H1 (cell line): ENCODE data around the gene TOP2B.

Experiments
- ATF3 ChIP-seq: IDR thresholded peaks from 2 replicates; pipeline ENCODE4 v1.6.1; 2011; ENCODE audit warnings: low read depth, mild to moderate bottlenecking, low read length; ENCODE audit not compliant: insufficient read depth
- CTCF ChIP-seq, 3 experiments: IDR thresholded peaks; 1 replicate in 2 of 3; 2 replicates in 1 of 3; pipeline versions ENCODE4 v1.5.1 to v1.6.1; 2011; ENCODE audit warnings: low read length in 3 of 3, mild to moderate bottlenecking in 3 of 3, inconsistent platforms in 2 of 3, low read depth in 1 of 3, moderate library complexity in 1 of 3; ENCODE audit not compliant: insufficient read depth in 1 of 3; ENCODE audit errors: control extremely low read depth in 1 of 3
- E2F6 ChIP-seq: IDR thresholded peaks from 2 replicates; pipeline ENCODE4 v1.6.1; 2012; ENCODE audit warnings: inconsistent platforms
- EZH2 ChIP-seq: fragments of 200-600 bp; sonication (generic); IDR thresholded peaks from 2 replicates; pipeline ENCODE4 v1.7.1; 2012; ENCODE audit warnings: low read depth, mild to moderate bottlenecking, moderate library complexity, low read length, inconsistent platforms; ENCODE audit not compliant: severe bottlenecking
- JUN ChIP-seq: IDR thresholded peaks from 2 replicates; pipeline ENCODE4 v1.6.1; 2011; ENCODE audit warnings: low read depth, mild to moderate bottlenecking, improper control_type of control experiment, low read length
- JUND ChIP-seq: IDR thresholded peaks from 2 replicates; pipeline ENCODE4 v1.6.1; 2011; ENCODE audit warnings: mild to moderate bottlenecking, improper control_type of control experiment, low read length
- MAX ChIP-seq: IDR thresholded peaks from 2 replicates; pipeline ENCODE4 v1.6.1; 2012; ENCODE audit warnings: inconsistent platforms
- POLR2A ChIP-seq, 2 experiments: IDR thresholded peaks; 1 replicate in 1 of 2; 2 replicates in 1 of 2; pipeline ENCODE4 v1.6.1; 2011; ENCODE audit warnings: low read depth in 2 of 2, low read length in 2 of 2, mild to moderate bottlenecking in 2 of 2; ENCODE audit errors: control extremely low read depth in 1 of 2
- POLR2AphosphoS5 ChIP-seq: IDR thresholded peaks from 2 replicates; pipeline ENCODE4 v1.6.1; 2011; ENCODE audit warnings: low read depth, low read length
- SP1 ChIP-seq: IDR thresholded peaks from 2 replicates; pipeline ENCODE4 v1.6.1; 2011; ENCODE audit warnings: low read depth, low read length
- SRF ChIP-seq: IDR thresholded peaks from 2 replicates; pipeline ENCODE4 v1.6.1; 2011; ENCODE audit warnings: mild to moderate bottlenecking, low read depth, low read length, moderate library complexity
- TCF12 ChIP-seq: IDR thresholded peaks from 2 replicates; pipeline ENCODE4 v1.6.1; 2011; ENCODE audit warnings: low read depth, mild to moderate bottlenecking, low read length
- TEAD4 ChIP-seq: IDR thresholded peaks from 2 replicates; pipeline ENCODE4 v1.6.1; 2012; ENCODE audit warnings: low read depth, low read length, inconsistent platforms, mixed read lengths

GRCh38 chr3:25708036-25708435, 43.3 kb upstream of the TOP2B start:
- no peak for TF ChIP-seq POLR2AphosphoS5
- TF ChIP-seq POLR2A (IDR thresholded peaks at IDR 0.05; ENCODE audit: control extremely low read depth in 1 of 2, low read depth in 2 of 2, low read length in 2 of 2), result no peak
- no peak for TF ChIP-seq E2F6
- TF ChIP-seq CTCF (IDR thresholded peaks at IDR 0.05; ENCODE audit: control extremely low read depth in 1 of 3, insufficient read depth in 1 of 3, low read depth in 1 of 3, low read length in 3 of 3), result no peak
- no peak for TF ChIP-seq TEAD4
- no peak for TF ChIP-seq SRF
- no peak for TF ChIP-seq JUN
- no peak for TF ChIP-seq EZH2
- TF ChIP-seq MAX, result no peak
- TF ChIP-seq SP1, result no peak
- TF ChIP-seq ATF3, result no peak
- no peak for TF ChIP-seq TCF12
- TF ChIP-seq JUND, result no peak
